Neural cell (in vitro differentiated cells): ENCODE measurements around the gene IP6K2. TPM values are rescaled to one million over a fixed set of nuclear protein-coding genes. Genes with fewer than 3 reads are reported as not detected.

Experiments
- H2AFZ ChIP-seq: fragments of 200-600, 300-800 bp; sonication (generic), shearing (Covaris generic); 2 replicates; pipeline ENCODE4 v1.6.0; 2014; ENCODE audit warnings: low read depth, mild to moderate bottlenecking, antibody characterized with exemption, low read length, moderate library complexity
- H3F3A ChIP-seq: fragments of 200-600 bp; shearing (Covaris generic); 2 replicates; pipeline ENCODE4 v1.6.1; 2016; ENCODE audit warnings: mild to moderate bottlenecking, moderate library complexity, mixed read lengths, antibody characterized with exemption, low read length; ENCODE audit not compliant: insufficient read depth, poor library complexity, severe bottlenecking
- H3K27ac ChIP-seq: fragments of 200-600, 300-800 bp; sonication (generic), shearing (Covaris generic); 2 replicates; pipeline ENCODE4 v1.5.1; 2014; ENCODE audit warnings: mild to moderate bottlenecking, low read length, moderate library complexity
- H3K27me3 ChIP-seq: fragments of 300-800, 200-600 bp; sonication (generic), shearing (Covaris generic); 2 replicates; pipeline ENCODE4 v1.6.0; 2014; ENCODE audit warnings: mild to moderate bottlenecking, low read depth, low read length, moderate library complexity; ENCODE audit not compliant: insufficient read depth
- H3K36me3 ChIP-seq: fragments of 300-800, 200-600 bp; sonication (generic), shearing (Covaris generic); 2 replicates; pipeline ENCODE4 v1.5.1; 2014; ENCODE audit warnings: mild to moderate bottlenecking, antibody characterized with exemption, low read length, moderate library complexity; ENCODE audit not compliant: insufficient read depth
- H3K4me2 ChIP-seq: fragments of 300-800, 200-600 bp; sonication (generic), shearing (Covaris generic); 2 replicates; pipeline ENCODE4 v1.6.0; 2014; ENCODE audit warnings: mild to moderate bottlenecking, low read length
- H3K4me3 ChIP-seq: fragments of 300-800, 200-600 bp; sonication (generic), shearing (Covaris generic); 2 replicates; pipeline ENCODE4 v1.5.1; 2014; ENCODE audit warnings: mild to moderate bottlenecking, low read length, moderate library complexity
- H3K79me2 ChIP-seq: fragments of 200-600 bp; shearing (Covaris generic); replicated peaks from 2 replicates; pipeline ENCODE4 v1.6.0; 2014; ENCODE audit warnings: mild to moderate bottlenecking, low read length, moderate library complexity; ENCODE audit not compliant: insufficient read depth
- H3K9ac ChIP-seq: fragments of 300-800, 200-600 bp; sonication (generic), shearing (Covaris generic); 2 replicates; pipeline ENCODE4 v1.6.1; 2016; ENCODE audit warnings: mild to moderate bottlenecking, low read length, mixed read lengths
- H3K9me2 ChIP-seq: fragments of 200-600 bp; shearing (Covaris generic); 2 replicates; pipeline ENCODE4 v1.6.1; 2016; ENCODE audit warnings: mild to moderate bottlenecking, low read length, mixed read lengths; ENCODE audit not compliant: insufficient read depth
- H3K9me3 ChIP-seq: fragments of 200-600, 300-800 bp; sonication (generic), shearing (Covaris generic); 2 replicates; pipeline ENCODE4 v1.6.1; 2016; ENCODE audit warnings: mild to moderate bottlenecking, mixed run types, low read length, moderate library complexity, mixed read lengths
- H4K20me1 ChIP-seq: fragments of 200-600 bp; shearing (Covaris generic); 2 replicates; pipeline ENCODE4 v1.6.1; 2016; ENCODE audit warnings: mild to moderate bottlenecking, mixed run types; ENCODE audit not compliant: insufficient read depth
- CTCF ChIP-seq: fragments of 450-650 bp; IDR thresholded peaks from 2 replicates; pipeline ENCODE4 v1.5.1; 2014; ENCODE audit warnings: antibody characterized with exemption, mild to moderate bottlenecking, moderate library complexity; ENCODE audit not compliant: poor library complexity, severe bottlenecking
- EP300 ChIP-seq: fragments of 450-650 bp; conservative IDR thresholded peaks from 2 replicates; pipeline ENCODE4 v1.6.1; 2014; ENCODE audit warnings: antibody characterized with exemption, mild to moderate bottlenecking, moderate library complexity; ENCODE audit not compliant: poor library complexity, severe bottlenecking
- EZH2 ChIP-seq: fragments of 200-600, 300-800 bp; shearing (Covaris generic), sonication (generic); IDR thresholded peaks from 2 replicates; pipeline ENCODE4 v1.6.1; 2014; ENCODE audit warnings: antibody characterized with exemption, low read length, borderline replicate concordance, mild to moderate bottlenecking; ENCODE audit not compliant: insufficient read depth, poor library complexity, severe bottlenecking
- MXI1 ChIP-seq: fragments of 450-650 bp; conservative IDR thresholded peaks from 2 replicates; pipeline ENCODE4 v1.6.1; 2014; ENCODE audit warnings: antibody characterized with exemption, mild to moderate bottlenecking; ENCODE audit not compliant: poor library complexity, severe bottlenecking
- POLR2AphosphoS5 ChIP-seq: IDR thresholded peaks from 2 replicates; pipeline ENCODE4 v1.6.1; 2012
- RAD21 ChIP-seq: fragments of 450-650 bp; conservative IDR thresholded peaks from 2 replicates; pipeline ENCODE4 v1.6.1; 2014; ENCODE audit warnings: antibody characterized with exemption, mild to moderate bottlenecking, moderate library complexity
- SMC3 ChIP-seq: fragments of 450-650 bp; conservative IDR thresholded peaks from 2 replicates; pipeline ENCODE4 v1.6.1; 2014; ENCODE audit warnings: antibody characterized with exemption, mild to moderate bottlenecking, moderate library complexity; ENCODE audit not compliant: poor library complexity
- TAF1 ChIP-seq: IDR thresholded peaks from 2 replicates; pipeline ENCODE4 v1.6.1; 2012; ENCODE audit warnings: low read depth
- polyA plus RNA-seq: library from polyadenylated mRNA; depleted of rRNA; stranded (reverse); fragments of >200 nt; gene quantifications from 2 replicates; pipeline ENCODE4 v1.2.3, GENCODE V29; 2014
- TF ChIP-seq, protein P1 (sequence below): IDR thresholded peaks from 2 replicates; pipeline ENCODE4 v1.6.1; 2012; ENCODE audit warnings: borderline replicate concordance

IP6K2 gene
- polyA plus RNA-seq, 1 donor from 2014 or later: 480 TPM

GRCh38 chr3:48709051-48709461, 8.0 kb downstream of the IP6K2 start:
- no peaks in the 10 kb centered on the region for H3K27me3 ChIP-seq

GRCh38 chr3:48708481-48708889, 8.5 kb downstream of the IP6K2 start:
- Histone ChIP-seq H3K9me3 (no peaks in the 10 kb centered on the region), H4K20me1 (peaks cover 83% of the 10 kb centered on the region), H3K27me3 (no peaks in the 10 kb centered on the region), H3K36me3 (no peaks in the 10 kb centered on the region), H3K9me2 (no peaks in the 10 kb centered on the region), H3K4me3 (peak overlapping the region; percentile 21), H3K27ac (no peak overlapping the region), H3F3A (no peaks in the 10 kb centered on the region), H2AFZ (no peak overlapping the region), H3K9ac (no peak overlapping the region), H3K4me2 (no peak overlapping the region), H3K79me2 (peaks cover 92% of the 10 kb centered on the region)
- TF ChIP-seq EZH2: no peak
- TF ChIP-seq RAD21: no peak
- TF ChIP-seq, protein P1, sequence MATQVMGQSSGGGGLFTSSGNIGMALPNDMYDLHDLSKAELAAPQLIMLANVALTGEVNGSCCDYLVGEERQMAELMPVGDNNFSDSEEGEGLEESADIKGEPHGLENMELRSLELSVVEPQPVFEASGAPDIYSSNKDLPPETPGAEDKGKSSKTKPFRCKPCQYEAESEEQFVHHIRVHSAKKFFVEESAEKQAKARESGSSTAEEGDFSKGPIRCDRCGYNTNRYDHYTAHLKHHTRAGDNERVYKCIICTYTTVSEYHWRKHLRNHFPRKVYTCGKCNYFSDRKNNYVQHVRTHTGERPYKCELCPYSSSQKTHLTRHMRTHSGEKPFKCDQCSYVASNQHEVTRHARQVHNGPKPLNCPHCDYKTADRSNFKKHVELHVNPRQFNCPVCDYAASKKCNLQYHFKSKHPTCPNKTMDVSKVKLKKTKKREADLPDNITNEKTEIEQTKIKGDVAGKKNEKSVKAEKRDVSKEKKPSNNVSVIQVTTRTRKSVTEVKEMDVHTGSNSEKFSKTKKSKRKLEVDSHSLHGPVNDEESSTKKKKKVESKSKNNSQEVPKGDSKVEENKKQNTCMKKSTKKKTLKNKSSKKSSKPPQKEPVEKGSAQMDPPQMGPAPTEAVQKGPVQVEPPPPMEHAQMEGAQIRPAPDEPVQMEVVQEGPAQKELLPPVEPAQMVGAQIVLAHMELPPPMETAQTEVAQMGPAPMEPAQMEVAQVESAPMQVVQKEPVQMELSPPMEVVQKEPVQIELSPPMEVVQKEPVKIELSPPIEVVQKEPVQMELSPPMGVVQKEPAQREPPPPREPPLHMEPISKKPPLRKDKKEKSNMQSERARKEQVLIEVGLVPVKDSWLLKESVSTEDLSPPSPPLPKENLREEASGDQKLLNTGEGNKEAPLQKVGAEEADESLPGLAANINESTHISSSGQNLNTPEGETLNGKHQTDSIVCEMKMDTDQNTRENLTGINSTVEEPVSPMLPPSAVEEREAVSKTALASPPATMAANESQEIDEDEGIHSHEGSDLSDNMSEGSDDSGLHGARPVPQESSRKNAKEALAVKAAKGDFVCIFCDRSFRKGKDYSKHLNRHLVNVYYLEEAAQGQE: no peak

More at GRCh38 chr3:48709051-48709461, 8.0 kb downstream of the IP6K2 start:
- no peak overlapping the region for H3K27ac ChIP-seq
- peak overlapping the region; percentile 21 for H3K4me3 ChIP-seq
- no peaks in the 10 kb centered on the region for H3K9me3 ChIP-seq
- no peaks in the 10 kb centered on the region for H3F3A ChIP-seq
- TF ChIP-seq, protein P1: no peak
- TF ChIP-seq SMC3 (no peak), POLR2AphosphoS5 (no peak), EZH2 (no peak), EP300 (no peak), MXI1 (no peak), RAD21 (no peak), CTCF (no peak), TAF1 (no peak)
- no peak overlapping the region for H3K9ac ChIP-seq
- H3K79me2 ChIP-seq: peaks cover 92% of the 10 kb centered on the region
- H2AFZ ChIP-seq: no peak overlapping the region
- H3K36me3 ChIP-seq: no peaks in the 10 kb centered on the region
- no peaks in the 10 kb centered on the region for H3K9me2 ChIP-seq
- peaks cover 79% of the 10 kb centered on the region for H4K20me1 ChIP-seq
- no peak overlapping the region for H3K4me2 ChIP-seq
